Renal pelvis (tissue), 4 donors: ENCODE data around the gene TGFB1. TPM values are rescaled to one million over a fixed set of nuclear protein-coding genes. Genes with fewer than 3 reads are reported as not detected.
"Not testable (repeated sequence)": the region's sequence is repeated elsewhere in the genome, so short reads cannot be mapped to it uniquely, and the experiment has no call there.

Experiments
- DNase-seq: peaks from one replicate; pipeline ENCODE4 v3.0.0-alpha.2; 2013
- polyA plus RNA-seq, 3 donors: library from polyadenylated mRNA; unstranded; fragments of 120-200 nt; gene quantifications; one replicate each; pipeline ENCODE4 v1.2.1, GENCODE V29; 2013; ENCODE audit not compliant: insufficient read length in 3 of 3

Gene TGFB1
- polyA plus RNA-seq, 3 donors, result 28.9 to 33.1 (median 29.3) TPM

DNA sequence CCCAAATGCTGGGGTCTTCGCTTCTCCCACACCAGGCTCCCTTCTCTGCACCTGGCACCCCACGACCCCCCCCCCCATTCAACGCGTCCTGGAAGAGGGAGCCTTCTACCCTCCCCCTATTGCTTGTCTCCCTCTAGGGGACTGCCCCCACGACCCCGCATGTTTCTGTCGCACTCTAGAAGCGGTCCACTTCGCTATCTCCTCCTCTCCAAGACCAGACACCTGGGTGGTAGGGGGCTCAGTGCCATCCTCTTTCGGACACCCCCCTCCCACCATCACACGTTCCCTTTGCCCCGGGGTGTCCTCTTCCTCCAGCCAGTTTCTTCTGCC lies 1.5 kb downstream of the TGFB1 start:
- DNase-seq, result no peak

DNA sequence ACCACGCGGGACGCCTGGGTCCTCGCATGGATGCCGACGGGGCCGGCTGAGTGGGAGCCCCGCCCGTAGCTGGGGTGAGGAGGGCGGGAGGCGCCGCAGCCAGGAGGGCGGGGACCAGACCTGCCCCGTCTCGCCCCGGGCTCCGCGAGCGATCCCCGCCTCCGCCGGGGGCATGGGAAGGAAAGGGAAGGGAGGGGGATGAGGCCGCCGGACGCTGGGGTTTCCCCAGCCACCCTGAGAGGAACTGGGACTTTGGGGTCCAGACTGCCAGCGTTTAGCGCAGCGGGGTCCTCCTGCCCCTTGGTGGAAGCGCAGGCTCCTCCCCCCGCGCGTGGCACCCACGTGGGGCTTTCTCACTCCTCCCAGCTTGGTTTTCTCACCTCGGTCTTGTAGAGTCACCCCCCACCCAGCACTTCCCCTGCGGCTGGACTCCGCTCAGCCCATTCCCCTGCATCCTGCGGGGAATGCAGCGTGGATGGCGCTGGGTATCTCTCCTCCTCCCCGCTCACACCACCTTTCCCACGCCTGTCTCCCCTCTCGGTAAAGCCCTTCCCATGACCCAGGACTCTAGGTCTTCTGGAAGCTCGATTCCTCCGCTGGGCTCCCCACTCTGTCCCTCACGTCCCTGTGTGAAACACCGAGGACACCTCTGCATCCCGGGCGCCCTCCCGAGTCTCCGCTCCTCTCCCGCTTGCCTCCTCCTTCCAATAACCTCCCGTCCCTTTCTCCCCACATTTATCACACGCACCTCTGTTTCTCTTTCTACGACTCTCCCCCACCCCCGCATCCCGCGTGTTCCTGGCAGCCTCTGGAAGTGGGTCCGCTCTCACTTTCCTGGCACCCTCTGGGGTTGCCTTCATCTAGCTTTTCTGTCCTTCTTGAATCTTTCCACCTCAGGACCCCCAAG lies 2.1 kb downstream of the TGFB1 start:
- no peak for DNase-seq

DNA sequence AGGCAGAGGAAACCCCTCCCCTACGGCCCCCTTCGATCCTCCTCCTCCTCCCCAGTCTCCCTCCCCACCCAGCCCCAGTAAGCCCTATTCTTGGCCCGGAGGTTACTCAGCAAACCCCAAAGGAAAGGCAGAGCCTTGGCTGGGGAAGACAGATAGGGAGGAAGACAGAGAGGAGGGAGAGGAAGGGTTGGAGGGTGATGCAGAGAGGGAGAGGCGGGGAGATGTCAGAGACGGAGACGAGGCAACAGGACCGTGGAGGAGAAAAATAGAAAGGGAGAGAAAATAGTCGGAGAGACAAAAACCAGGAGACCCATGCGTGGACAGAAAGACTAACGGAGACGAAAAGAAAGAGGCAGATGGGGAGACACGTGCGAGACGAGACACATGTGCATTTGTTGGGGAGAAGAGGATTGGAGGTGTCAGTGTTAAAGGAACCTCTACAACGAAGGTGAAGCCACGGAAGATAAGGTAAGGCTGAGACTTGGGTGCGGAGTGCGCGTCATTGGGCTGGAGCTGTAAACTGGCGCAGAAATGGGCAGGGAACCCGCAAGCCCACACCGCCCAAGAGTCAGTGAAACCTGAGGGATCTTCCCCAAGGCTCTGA lies 2.9 kb downstream of the TGFB1 start:
- DNase-seq, result no peak

DNA sequence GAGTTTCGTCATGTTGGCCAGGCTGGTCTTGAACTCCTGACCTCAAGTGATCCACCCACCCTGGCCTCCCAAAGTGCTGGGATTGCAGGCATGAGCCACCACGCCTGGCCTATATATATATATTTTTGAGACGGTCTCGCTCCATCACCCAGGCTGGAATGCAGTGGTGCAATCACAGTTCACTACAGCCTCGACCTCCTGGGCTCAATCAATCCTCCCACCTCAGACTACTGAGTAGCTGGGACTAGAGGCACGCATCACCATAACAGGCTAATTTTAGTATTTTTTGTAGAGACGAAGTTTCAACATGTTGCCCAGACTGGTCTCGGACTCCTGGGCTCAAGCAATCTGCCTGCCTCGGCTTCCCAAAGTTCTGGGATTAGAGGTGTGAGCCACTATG lies 6.8 kb downstream of the TGFB1 start:
- not testable (repeated sequence) for DNase-seq

- DNase-seq, result no peak
Observed at GRCh38 chr19:41344162-41344561, 9.6 kb downstream of the TGFB1 start.

- DNase-seq, result no peak
Observed at GRCh38 chr19:41341669-41342490, 11.8 kb downstream of the TGFB1 start.

- no peak for DNase-seq
Observed at GRCh38 chr19:41339936-41340335, 13.8 kb downstream of the TGFB1 start.

- DNase-seq, result no peak
Observed at GRCh38 chr19:41335467-41335866, 18.3 kb downstream of the TGFB1 start.

DNA sequence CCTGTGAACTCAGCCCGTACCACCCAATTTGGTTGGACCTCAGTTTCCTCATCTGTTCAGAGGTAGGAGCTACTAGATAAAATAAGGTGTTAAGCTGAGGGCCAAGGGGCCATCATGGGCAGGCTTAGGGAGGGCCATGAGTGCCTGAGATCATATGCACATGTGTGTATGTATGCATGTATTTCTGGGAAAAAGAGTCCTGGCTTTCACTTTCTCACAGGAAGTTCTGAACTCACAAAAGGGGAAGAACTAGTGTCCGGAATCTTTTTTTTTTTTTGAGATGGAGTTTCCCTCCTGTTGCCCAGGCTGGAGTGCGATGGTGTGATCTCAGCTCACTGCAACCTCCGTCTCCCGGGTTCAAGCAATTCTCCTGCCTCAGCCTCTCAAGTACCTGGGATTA lies 18.9 kb downstream of the TGFB1 start:
- no peak for DNase-seq

- no peak for DNase-seq
Observed at GRCh38 chr19:41332468-41332867, 21.3 kb downstream of the TGFB1 start.

- no peak for DNase-seq
Observed at GRCh38 chr19:41332000-41332399, 21.7 kb downstream of the TGFB1 start.

DNA sequence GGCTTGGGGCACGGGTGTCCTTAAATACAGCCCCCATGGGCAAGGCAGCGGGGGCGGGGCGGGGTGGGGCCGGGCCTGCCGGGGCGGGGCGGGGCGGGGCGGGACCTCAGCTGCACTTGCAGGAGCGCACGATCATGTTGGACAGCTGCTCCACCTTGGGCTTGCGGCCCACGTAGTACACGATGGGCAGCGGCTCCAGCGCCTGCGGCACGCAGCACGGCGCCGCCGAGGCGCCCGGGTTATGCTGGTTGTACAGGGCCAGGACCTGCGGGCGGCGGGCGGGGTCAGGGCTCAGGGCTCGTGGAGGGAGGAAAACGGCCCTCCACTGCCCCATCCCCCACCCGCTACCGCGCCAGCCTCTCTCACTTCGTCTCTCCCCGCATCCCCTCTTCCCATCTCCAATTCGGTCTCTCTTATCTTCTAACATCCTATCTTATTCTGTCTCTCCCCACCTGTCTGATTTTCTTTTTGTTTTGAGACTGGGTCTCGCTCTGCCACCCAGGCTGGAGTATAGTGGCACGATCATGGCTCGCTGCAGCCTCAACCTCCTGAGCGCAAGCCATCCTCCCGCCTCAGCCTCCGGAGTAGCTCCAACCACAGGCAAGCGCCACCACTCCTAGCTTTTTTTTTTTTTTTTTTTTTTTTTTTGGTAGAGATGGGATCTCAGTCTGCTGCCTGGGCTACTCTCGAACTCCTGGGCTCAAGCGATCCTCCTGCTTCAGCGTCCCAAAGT lies 22.6 kb downstream of the TGFB1 start:
- DNase-seq, result no peak

GRCh38 chr19:41330481-41330880 lies 23.2 kb downstream of the TGFB1 start:
- no peak for DNase-seq

GRCh38 chr19:41328842-41329225 lies 24.9 kb downstream of the TGFB1 start:
- DNase-seq, result no peak

GRCh38 chr19:41328157-41328841 lies 25.4 kb downstream of the TGFB1 start:
- no peak for DNase-seq

DNA sequence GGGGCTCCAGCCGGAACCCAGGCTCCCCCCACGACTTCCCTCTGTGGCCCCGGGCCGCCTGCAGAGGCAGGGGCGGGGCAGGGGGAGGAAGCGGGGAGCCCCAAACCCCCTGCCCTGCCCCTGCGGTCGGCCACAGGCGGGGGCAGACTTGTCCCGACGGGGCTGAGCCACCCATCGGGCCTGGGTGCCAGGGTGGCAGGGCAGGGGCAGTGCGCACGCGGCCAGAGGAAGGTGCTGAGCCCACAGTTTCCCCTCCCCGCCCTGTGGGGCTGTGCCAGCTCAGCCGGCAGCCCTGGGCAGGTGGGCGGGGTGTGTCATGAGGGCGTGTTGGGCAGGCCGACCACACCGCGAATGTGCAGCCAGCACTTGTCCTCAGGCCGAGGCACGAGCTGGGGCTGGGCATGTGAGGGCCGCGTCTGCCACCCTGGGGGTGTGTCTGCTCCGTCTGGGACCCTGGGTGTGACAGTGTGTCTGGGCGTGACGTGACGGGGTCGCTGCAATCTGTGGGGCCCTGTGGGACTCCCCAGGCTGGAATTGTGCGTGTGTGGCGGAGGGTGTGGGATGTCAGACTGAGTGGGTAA lies 26.1 kb downstream of the TGFB1 start:
- DNase-seq, result no peak

DNA sequence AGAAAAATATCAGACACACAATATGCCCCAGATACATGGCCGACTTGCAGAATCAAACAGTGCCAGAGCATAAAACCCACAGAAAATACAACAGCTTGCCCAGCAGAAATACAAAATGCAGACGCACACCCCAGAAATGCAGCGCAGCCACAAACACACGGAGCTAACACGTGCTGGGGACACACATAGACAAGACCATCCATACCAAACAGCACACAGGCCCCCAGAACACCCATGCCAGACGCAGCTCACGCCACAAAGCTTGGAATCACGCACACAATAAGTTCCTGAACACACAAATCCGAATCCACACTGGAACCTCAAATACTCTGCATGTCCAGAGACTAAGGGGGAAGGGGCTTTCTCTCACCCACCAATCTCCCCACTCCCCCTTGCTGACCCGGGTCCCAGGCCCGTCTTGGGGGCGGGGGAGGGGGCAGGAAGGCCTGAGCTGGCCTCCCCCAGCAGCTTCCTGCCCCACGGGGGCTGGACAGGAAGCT lies 26.6 kb downstream of the TGFB1 start:
- no peak for DNase-seq

GRCh38 chr19:41325947-41326706 lies 27.6 kb downstream of the TGFB1 start:
- DNase-seq, result no peak

DNA sequence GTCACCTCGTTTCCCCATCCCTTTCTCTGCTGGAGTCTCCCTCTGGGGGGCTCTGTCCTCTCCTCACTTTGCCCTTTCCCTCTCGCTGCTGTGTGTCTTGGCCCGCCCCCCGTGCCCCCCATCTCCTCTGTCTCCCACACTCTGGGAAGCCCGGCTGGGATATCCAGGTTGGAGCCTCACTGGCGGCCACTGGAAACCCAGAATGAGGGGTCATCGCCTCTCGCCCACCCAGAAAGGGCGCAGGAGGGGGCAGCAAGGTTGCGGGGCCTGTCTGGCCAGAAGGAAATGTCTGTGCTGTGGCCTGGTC lies 28.1 kb downstream of the TGFB1 start:
- no peak for DNase-seq

- DNase-seq, result no peak
Observed at GRCh38 chr19:41324921-41325639, 28.6 kb downstream of the TGFB1 start.
